WTC11 (cell line): ENCODE data around the gene OR5W2. TPM values are rescaled to one million over a fixed set of nuclear protein-coding genes. Genes with fewer than 3 reads are reported as not detected.

ENCODE experiments used
- ATAC-seq: fragments of 200-7000 bp; cut with Tn5 transposase; 2 replicates; pipeline ENCODE4 v1.10.0; 2021; ENCODE audit warnings: mild to moderate bottlenecking, moderate library complexity
- Bru-seq: library from RNA; stranded (reverse); fragments of 400-500 nt; gene quantifications from one replicate; lab custom pipeline; 2021; lab: Mats Ljungman, UMichigan
- CTCF ChIA-PET: fragments of 300-600 bp; sonication (Branson Sonifier 250); formaldehyde crosslinking; loops from one replicate; lab custom pipeline; 2021; ENCODE audit warnings: antibody characterized with exemption; lab: Charles Lee
- POLR2A ChIA-PET: fragments of 350-600 bp; sonication (Branson Sonifier 250); formaldehyde crosslinking; loops from one replicate; lab custom pipeline; 2021; ENCODE audit warnings: antibody characterized with exemption; lab: Charles Lee
- DNase-seq: peaks from one replicate; pipeline ENCODE4 v3.0.0; 2021; ENCODE audit warnings: low spot score
- H3K27ac Mint-ChIP-seq: 2 replicates; pipeline ENCODE4 v1.8.0; 2021; ENCODE audit warnings: mixed read lengths
- H3K27me3 Mint-ChIP-seq: 2 replicates; pipeline ENCODE4 v1.8.0; 2021; ENCODE audit warnings: low read depth, mild to moderate bottlenecking, moderate library complexity, mixed read lengths
- H3K36me3 Mint-ChIP-seq: 2 replicates; pipeline ENCODE4 v1.8.0; 2021; ENCODE audit warnings: mixed read lengths
- H3K4me1 Mint-ChIP-seq: 2 replicates; pipeline ENCODE4 v1.8.0; 2022; ENCODE audit warnings: mixed read lengths
- H3K4me3 Mint-ChIP-seq: 2 replicates; pipeline ENCODE4 v1.8.0; 2021; ENCODE audit warnings: mild to moderate bottlenecking, moderate library complexity, mixed read lengths
- H3K9me3 Mint-ChIP-seq: 2 replicates; pipeline ENCODE4 v1.8.0; 2021; ENCODE audit warnings: mixed read lengths
- AR ChIP-seq: fragments of 250-450 bp; sonication (Bioruptor Pico); IDR thresholded peaks from 2 replicates; pipeline ENCODE4 v1.9.0; 2021; ENCODE audit warnings: mild to moderate bottlenecking
- ATF6 ChIP-seq: sonication (generic); formaldehyde crosslinking; IDR thresholded peaks from 2 replicates; pipeline ENCODE4 v1.8.1; 2023; ENCODE audit warnings: mild to moderate bottlenecking, missing genetic modification reagents
- CBFB ChIP-seq: sonication (generic); formaldehyde crosslinking; IDR thresholded peaks from 2 replicates; pipeline ENCODE4 v1.8.1; 2022; ENCODE audit warnings: mild to moderate bottlenecking, low read depth, missing genetic modification reagents
- CDX4 ChIP-seq: fragments of 250-450 bp; sonication (Bioruptor Pico); IDR thresholded peaks from 2 replicates; pipeline ENCODE4 v1.9.0; 2021; ENCODE audit warnings: moderate library complexity, mild to moderate bottlenecking, inconsistent platforms, borderline replicate concordance
- CREB1 ChIP-seq: sonication (generic); formaldehyde crosslinking; IDR thresholded peaks from 2 replicates; pipeline ENCODE4 v1.8.0; 2023; ENCODE audit warnings: mild to moderate bottlenecking, missing genetic modification reagents
- E2F1 ChIP-seq: sonication (generic); formaldehyde crosslinking; IDR thresholded peaks from 2 replicates; pipeline ENCODE4 v1.8.0; 2022; ENCODE audit warnings: mild to moderate bottlenecking, missing genetic modification reagents
- E2F5 ChIP-seq: sonication (generic); formaldehyde crosslinking; IDR thresholded peaks from 2 replicates; pipeline ENCODE4 v1.8.1; 2022; ENCODE audit warnings: mild to moderate bottlenecking, moderate library complexity, missing genetic modification reagents
- ERG ChIP-seq: fragments of 250-450 bp; sonication (Bioruptor Pico); IDR thresholded peaks from 2 replicates; pipeline ENCODE4 v1.8.0; 2021; ENCODE audit warnings: mild to moderate bottlenecking
- ESRRA ChIP-seq: sonication (generic); formaldehyde crosslinking; IDR thresholded peaks from 2 replicates; pipeline ENCODE4 v1.8.1; 2022; ENCODE audit warnings: mild to moderate bottlenecking, missing genetic modification reagents, borderline replicate concordance
- ETV6 ChIP-seq: sonication (generic); formaldehyde crosslinking; IDR thresholded peaks from 2 replicates; pipeline ENCODE4 v1.8.1; 2022; ENCODE audit warnings: mild to moderate bottlenecking, missing genetic modification reagents
- FOXP4 ChIP-seq: sonication (generic); formaldehyde crosslinking; IDR thresholded peaks from 2 replicates; pipeline ENCODE4 v1.8.0; 2022; ENCODE audit warnings: mild to moderate bottlenecking, missing genetic modification reagents
- IRF1 ChIP-seq: sonication (generic); formaldehyde crosslinking; IDR thresholded peaks from 2 replicates; pipeline ENCODE4 v1.8.0; 2023; ENCODE audit warnings: missing genetic modification reagents
- KAT7 ChIP-seq: sonication (generic); formaldehyde crosslinking; IDR thresholded peaks from 2 replicates; pipeline ENCODE4 v1.8.1; 2023; ENCODE audit warnings: missing genetic modification reagents, mild to moderate bottlenecking, borderline replicate concordance
- NFYB ChIP-seq: sonication (generic); formaldehyde crosslinking; conservative IDR thresholded peaks from 2 replicates; pipeline ENCODE4 v1.8.0; 2022; ENCODE audit warnings: low read depth, missing genetic modification reagents
- NR3C1 ChIP-seq: sonication (generic); formaldehyde crosslinking; conservative IDR thresholded peaks from 2 replicates; pipeline ENCODE4 v1.8.1; 2023; ENCODE audit warnings: low read depth, mild to moderate bottlenecking, missing genetic modification reagents
- RORB ChIP-seq: fragments of 250-450 bp; sonication (Bioruptor Pico); IDR thresholded peaks from 2 replicates; pipeline ENCODE4 v1.9.0; 2021; ENCODE audit warnings: mild to moderate bottlenecking
- SMAD4 ChIP-seq: sonication (generic); formaldehyde crosslinking; IDR thresholded peaks from 2 replicates; pipeline ENCODE4 v1.8.0; 2022; ENCODE audit warnings: mild to moderate bottlenecking, missing genetic modification reagents
- ZNF219 ChIP-seq: sonication (generic); formaldehyde crosslinking; IDR thresholded peaks from 2 replicates; pipeline ENCODE4 v1.8.0; 2023; ENCODE audit warnings: missing genetic modification reagents, mild to moderate bottlenecking, borderline replicate concordance
- ZNF425 ChIP-seq: fragments of 250-450 bp; sonication (Bioruptor Pico); conservative IDR thresholded peaks from 2 replicates; pipeline ENCODE4 v1.9.0; 2021; ENCODE audit warnings: mild to moderate bottlenecking
- long read RNA-seq, 3 experiments: library from RNA in 1 of 3; library from capped mRNA in 1 of 3; library from polyadenylated mRNA in 1 of 3; unstranded in 2 of 3; stranded (forward) in 1 of 3; transcript quantifications; one replicate each; pipeline ENCODE4 v2.0.0, GENCODE V29; 2021
- total RNA-seq: library from RNA; stranded (reverse); gene quantifications from 3 replicates; pipeline ENCODE4 v1.2.3, GENCODE V29; 2021

Gene OR5W2
- total RNA-seq (not detected in 3 replicates), Bru-seq, nascent RNA (not detected)
- long read RNA-seq, experiment 1 = 0 reads
- long read RNA-seq, experiment 2 = 0 reads
- long read RNA-seq, experiment 3 = 0 reads

GRCh38 chr11:55914482-55914881 lies at the start of gene OR5W2:
OR5W2 (minus strand) TSS chr11:55914582; CDS start chr11:55914582, 0 bp downstream.
- DNase-seq = no peak
- ChIA-PET CTCF (no interaction called here), POLR2A (no interaction called here)
- H3K9me3 Mint-ChIP-seq = peaks cover 74% of the 10 kb centered on the region
- no peak within 1 kb of the TSS for H3K4me3 Mint-ChIP-seq
- peaks cover 31% of the 10 kb centered on the region for H3K36me3 Mint-ChIP-seq
- TF ChIP-seq E2F5 (CRISPR knock-in tag) (no peak), IRF1 (CRISPR knock-in tag) (no peak), E2F1 (CRISPR knock-in tag) (no peak), ZNF425 (CRISPR knock-in tag) (no peak), ESRRA (no peak)
- TF ChIP-seq, all 79 proteins: peak for 0
- Mint-ChIP-seq H3K27ac (no peak within 1 kb of the TSS), H3K27me3 (no peaks in the 10 kb centered on the region), H3K4me1 (no peaks in the 10 kb centered on the region)
- no peak for ATAC-seq

- H3K27ac Mint-ChIP-seq = no peak overlapping the region
- H3K36me3 Mint-ChIP-seq = peaks cover 15% of the 10 kb centered on the region
- H3K4me1 Mint-ChIP-seq = no peaks in the 10 kb centered on the region; the same call in 1 of the 2 replicates
- DNase-seq = no peak
- H3K27me3 Mint-ChIP-seq = no peaks in the 10 kb centered on the region
- ATAC-seq = no peak
- ChIA-PET POLR2A (no interaction called here), CTCF (no interaction called here)
- no peak overlapping the region for H3K4me3 Mint-ChIP-seq
- H3K9me3 Mint-ChIP-seq = peaks cover 18% of the 10 kb centered on the region
- TF ChIP-seq KAT7 (CRISPR knock-in tag) = no peak
- TF ChIP-seq CREB1 (CRISPR knock-in tag) = no peak
- TF ChIP-seq NR3C1 = no peak
- no peak for TF ChIP-seq ZNF219 (CRISPR knock-in tag)
- no peak for TF ChIP-seq NFYB
- no peak for TF ChIP-seq RORB (CRISPR knock-in tag)
- no peak for TF ChIP-seq ATF6 (CRISPR knock-in tag)
- TF ChIP-seq ETV6 (CRISPR knock-in tag) = no peak
- TF ChIP-seq CBFB (CRISPR knock-in tag) = no peak
- TF ChIP-seq FOXP4 = no peak
- TF ChIP-seq E2F5 (CRISPR knock-in tag) = no peak
- no peak for TF ChIP-seq AR
- TF ChIP-seq CDX4 (CRISPR knock-in tag) = no peak
- TF ChIP-seq SMAD4 (CRISPR knock-in tag) = no peak
- no peak for TF ChIP-seq ERG (CRISPR knock-in tag)
Measured at GRCh38 chr11:55956521-55956920, 42.1 kb upstream of the OR5W2 start.
